Stromal cell of bone marrow (primary cell): Measurements from ENCODE around the gene KLF11.
"Not testable (repeated sequence)": the region's sequence is repeated elsewhere in the genome, so short reads cannot be mapped to it uniquely, and the experiment has no call there.

Experiments used
- DNase-seq: peaks from one replicate; pipeline ENCODE4 v3.0.0-alpha.2; 2012; ENCODE audit warnings: low read depth

The KLF11 gene

DNA sequence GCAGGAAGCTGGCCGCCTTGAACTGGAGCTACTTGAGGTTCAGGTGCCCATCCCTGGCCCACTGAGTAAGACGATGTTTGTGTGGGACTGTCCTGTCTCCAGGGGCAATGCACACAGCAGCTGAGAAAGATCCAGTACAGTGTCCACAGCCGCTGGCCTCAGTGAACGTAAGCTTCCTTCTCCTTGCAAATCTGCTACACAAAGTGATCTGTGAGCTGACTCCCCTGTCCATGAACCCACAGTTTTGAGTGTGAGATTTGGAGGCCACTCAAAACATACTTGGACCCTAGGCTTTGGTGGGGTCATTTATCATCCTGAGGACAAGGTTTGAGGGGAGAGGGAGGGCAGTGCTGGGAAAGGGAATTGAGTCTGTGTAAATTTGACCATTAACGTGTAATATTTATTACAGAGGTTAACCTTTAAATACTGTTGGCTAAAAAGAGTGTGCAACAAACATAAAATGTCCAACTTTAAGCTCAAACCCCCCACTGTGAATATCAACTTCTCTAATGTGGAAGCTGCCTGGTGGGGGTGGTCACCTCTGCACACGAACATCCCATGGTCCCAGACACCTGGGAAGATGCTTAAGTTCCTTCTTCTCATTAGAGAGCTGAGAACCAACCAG is 41.8 kb downstream of the KLF11 start:
- no peak for DNase-seq

DNA sequence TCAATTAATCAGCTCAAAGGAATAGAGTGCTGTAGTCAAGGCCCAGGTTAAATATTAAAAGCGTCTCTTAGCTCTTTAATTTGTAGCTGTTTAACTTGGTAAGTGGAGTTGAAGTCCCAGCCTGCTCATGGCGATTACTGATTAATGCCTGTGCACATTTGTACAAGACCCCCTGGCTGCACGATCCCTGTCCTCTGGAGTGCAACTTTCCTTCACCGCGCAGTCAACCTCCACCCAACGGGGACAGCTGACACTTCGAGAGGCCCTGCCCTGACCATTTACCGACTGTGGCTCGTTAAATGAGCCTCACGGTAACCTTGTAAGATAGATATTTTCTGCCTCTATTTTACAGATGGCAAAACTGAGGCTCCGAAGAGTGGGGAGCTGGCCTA is 42.3 kb downstream of the KLF11 start:
- no peak for DNase-seq

DNA sequence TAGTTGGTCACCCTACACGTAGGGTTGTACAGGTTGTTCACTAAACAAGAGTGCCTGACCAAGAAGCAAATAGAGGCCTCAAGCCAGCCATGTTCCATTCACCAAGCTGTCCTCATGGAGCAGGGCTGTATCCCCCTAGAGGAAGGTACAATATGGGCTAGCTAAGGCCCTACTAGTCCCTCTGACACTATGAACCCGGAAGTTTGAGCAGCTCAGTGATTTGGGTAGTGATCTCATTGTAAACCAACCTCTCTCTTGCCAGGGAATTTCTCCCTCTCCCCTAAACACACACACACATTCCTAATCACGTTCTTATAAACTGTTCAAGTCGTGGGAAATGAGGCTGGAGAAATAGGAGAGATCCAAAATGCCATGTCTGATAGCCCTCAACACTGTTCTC is 43.6 kb downstream of the KLF11 start:
- no peak for DNase-seq

DNA sequence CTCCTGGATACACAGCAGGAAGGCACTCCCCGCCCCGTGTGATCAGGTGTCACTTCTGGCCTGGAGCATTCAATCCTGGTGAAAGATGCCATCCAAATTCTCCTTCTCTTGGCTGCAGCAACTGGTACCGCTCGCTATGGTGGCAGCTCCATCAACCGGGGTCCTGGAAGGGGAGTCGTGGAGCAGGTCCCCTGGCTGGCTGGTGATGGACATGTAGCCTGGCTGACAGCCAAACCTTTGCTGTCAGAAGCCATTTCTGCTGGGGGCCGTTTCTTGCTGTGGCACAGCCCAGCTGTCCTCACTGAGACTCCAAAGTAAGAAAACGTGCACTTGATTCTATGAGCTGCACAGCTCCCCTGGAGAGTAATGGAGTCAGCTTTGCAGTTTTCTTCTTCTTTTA is 44.0 kb downstream of the KLF11 start:
- no peak for DNase-seq

DNA sequence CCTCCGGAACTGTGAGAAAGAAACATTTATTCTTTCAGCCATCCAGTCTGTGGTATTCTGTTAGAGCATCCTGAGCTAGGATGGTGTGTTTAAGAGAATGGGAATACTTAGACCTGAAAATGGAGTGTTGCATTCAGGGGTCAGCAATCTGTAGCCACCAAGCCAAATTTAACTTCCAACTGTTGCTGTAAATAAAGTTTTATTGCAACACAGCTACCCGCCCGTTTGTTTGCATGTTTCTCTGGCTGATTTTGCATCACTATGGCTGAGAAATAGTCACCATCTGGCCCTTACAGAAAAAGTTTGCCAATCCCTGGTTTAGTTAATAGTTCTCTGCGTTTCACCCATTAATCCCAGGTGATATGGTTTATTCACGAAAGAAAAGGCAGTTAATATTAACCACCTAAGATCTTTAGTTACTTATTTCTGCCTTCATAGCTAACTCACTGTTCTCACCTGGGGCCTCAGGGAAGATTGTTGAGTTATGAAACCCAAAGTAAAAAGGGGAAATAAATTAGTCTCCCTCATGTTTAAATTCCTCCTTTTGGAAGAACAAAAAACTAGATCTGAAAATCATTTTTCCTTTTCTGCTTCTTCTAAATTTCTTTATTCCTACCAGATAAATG is 46.3 kb downstream of the KLF11 start:
- no peak for DNase-seq

DNA sequence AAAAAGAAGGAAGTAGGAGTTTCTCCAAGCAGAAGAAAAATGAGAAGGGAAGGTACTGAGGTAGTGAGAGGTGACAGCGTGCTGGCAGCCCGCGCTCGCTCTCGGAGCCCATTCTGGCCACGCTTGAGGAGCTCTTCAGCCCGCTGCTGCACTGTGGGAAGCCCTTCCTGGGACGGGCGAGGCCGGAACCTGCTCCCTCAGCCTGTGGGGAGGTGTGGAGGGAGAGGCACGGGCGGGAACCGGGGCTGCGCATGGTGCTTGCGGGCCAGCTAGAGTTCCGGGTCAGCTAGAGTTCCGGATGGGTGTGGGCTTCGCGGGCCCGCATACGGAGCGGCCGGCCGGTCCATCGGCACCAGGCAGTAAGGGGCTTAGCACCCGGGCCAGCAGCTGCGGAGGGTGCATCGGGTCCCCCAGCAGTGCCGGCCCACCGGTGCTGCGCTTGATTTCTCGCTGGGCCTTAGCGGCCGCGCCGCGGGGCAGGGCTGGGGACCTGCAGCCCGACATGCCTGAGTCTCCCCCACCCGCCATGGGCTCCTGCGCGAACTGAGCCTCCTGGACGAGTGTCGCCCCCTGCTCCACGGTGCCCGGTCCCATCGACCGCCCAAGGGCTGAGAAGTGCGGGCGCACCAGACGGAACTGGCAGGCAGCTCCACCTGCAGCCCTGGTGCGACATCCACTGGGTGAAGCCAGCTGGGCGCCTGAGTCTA is 48.0 kb downstream of the KLF11 start:
- DNase-seq = no peak

GRCh38 chr2:10091889-10092244 is 48.5 kb downstream of the KLF11 start:
- DNase-seq = not testable (repeated sequence)

DNA sequence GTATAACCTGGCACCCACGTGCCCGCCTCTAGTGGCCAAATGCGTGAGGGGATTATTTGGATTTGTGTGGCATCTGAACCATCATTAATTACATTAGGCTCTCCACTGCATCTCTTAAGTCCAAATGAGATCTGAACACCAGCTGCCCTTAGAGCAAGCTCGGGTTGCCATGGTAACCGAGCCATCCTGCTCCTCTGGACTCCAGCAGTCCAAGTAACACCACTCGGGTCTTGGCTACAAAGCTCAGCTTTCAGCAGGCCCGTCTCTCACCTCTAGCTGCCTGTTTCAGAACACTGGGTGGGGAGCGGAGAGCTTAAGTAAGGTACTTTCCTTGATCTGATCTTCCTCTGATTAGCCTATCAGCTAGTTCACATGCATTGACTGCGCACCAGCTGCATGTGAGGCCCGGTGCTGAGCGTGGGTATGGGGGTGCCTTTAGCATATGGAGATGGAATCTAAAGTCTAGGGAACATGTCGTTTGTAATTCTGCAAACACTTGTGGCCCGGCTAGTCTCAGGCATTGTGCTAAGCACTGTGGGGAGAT is 51.0 kb downstream of the KLF11 start:
- no peak for DNase-seq

- DNase-seq = no peak
Observed at GRCh38 chr2:10095175-10095574, 51.8 kb downstream of the KLF11 start.

GRCh38 chr2:10096641-10097040 is 53.3 kb downstream of the KLF11 start:
- no peak for DNase-seq

DNA sequence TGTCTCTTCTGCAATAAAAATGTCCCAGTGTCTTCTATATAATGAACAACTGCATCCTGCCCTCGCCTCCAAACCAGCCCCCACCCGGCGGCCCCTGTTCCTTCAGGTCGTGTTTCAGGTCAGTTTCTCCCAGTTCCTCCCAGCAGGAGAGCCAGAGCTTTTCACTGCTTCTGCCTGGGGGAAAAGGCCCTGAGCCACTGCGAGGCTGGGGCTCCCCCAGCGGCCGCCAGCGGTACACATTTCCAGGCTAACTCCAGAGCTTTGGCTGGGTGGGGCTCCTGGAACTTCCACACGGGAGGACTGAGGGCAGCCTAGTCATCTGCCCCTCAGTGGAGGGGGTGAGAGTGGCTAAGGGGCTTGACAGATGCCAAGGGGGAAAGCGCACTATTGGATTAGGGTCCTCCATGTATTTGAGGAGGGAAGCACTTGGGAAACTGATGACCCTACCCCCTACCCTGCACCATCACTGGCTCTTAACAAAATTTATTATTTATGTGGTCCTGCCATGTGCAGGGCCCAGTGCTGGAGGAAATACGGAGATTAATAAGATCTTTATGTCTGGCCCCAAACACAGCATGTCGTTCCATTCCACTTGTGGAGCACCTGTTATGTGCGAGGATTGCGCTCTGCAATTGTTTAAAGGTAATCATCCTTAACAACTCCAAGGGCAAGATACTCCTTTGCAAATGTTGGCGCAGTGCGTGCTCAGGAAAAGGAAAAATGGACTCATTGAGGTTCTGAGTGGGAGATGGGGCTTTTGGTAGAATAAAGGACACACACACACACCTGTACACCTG is 54.2 kb downstream of the KLF11 start:
- DNase-seq = peak; percentile 51

GRCh38 chr2:10101491-10101890 is 58.1 kb downstream of the KLF11 start:
- DNase-seq = no peak

DNA sequence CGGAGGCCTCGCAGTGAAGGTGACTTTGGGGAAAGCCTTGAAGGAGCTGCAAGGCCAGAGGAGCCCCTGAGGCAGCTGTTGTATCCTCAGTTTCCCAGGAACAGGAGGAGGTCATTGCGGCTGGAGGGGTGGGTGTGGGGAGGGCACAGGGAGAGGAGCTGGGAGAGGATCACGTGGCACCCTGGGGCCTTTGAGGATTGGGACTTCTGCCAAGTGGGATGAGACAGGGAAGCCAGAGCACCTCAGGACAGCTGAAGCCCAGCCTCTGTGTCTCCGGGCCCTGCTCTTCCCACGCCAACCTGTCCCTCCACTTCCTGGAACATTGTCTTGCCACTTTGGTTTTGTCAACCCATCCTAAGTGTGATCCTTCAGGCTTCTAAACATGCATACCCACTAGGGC is 59.8 kb downstream of the KLF11 start:
- no peak for DNase-seq
